PFSK-1 (cell line): Measurements from ENCODE around the gene MAGEB18. TPM values are rescaled to one million over a fixed set of nuclear protein-coding genes. Genes with fewer than 3 reads are reported as not detected.

Experiments used
- FOXP2 ChIP-seq: optimal IDR thresholded peaks from 2 replicates; pipeline ENCODE3; 2011; ENCODE audit warnings: borderline replicate concordance, control low read depth, inconsistent platforms; ENCODE audit not compliant: insufficient read depth; ENCODE audit errors: extremely low read length, extremely low read depth
- POLR2AphosphoS5 ChIP-seq: IDR thresholded peaks from 2 replicates; pipeline ENCODE4 v1.6.1; 2012; ENCODE audit warnings: low read depth, mild to moderate bottlenecking, control low read depth, low read length, moderate library complexity
- REST ChIP-seq, 2 experiments: IDR thresholded peaks; 2 replicates each; pipeline versions ENCODE4 v1.6.1 to v1.8.0; 2011 to 2012; ENCODE audit warnings: low read depth in 2 of 2, low read length in 2 of 2, control low read depth in 1 of 2, inconsistent platforms in 1 of 2, mild to moderate bottlenecking in 1 of 2, moderate library complexity in 1 of 2; ENCODE audit not compliant: insufficient read depth in 1 of 2
- SIN3A ChIP-seq: IDR thresholded peaks from 2 replicates; pipeline ENCODE4 v1.6.1; 2012; ENCODE audit warnings: mild to moderate bottlenecking, low read length, moderate library complexity, borderline replicate concordance; ENCODE audit not compliant: insufficient read depth
- TAF1 ChIP-seq: IDR thresholded peaks from 2 replicates; pipeline ENCODE4 v1.6.1; 2012; ENCODE audit warnings: low read length, control low read depth, borderline replicate concordance; ENCODE audit not compliant: insufficient read depth
- polyA plus RNA-seq: library from polyadenylated mRNA; unstranded; fragments of >200 nt; gene quantifications from one replicate; pipeline ENCODE4 v1.2.1, GENCODE V29; 2012; ENCODE audit warnings: low read depth, missing spikeins; ENCODE audit not compliant: insufficient read length

Gene MAGEB18
- not detected for polyA plus RNA-seq

DNA sequence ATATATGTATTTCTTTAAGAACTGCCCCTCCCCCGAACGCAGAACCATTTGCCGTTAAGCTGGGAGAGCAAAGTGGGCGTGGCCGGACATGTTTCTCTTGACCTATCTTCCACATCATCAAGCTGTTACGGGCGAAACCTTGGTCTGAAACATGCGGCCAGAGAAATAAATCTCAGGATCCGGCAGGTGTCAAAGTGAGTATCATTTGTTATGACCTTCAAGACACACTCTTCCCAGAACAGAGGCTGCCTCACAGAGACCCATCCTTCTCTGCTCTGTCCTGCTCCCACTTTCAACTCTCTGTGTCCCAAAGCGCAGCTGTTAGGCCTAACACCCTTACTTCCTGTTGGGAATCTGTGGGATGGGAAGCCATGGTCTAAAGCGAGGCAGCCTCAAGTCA lies at the start of gene MAGEB18:
Gene MAGEB18 (plus strand): TSS at position 70 of the 400 bp plus-strand sequence. CDS start 643 bp downstream, outside the sequence.
- TF ChIP-seq POLR2AphosphoS5 (no peak), SIN3A (no peak), TAF1 (no peak), FOXP2 (no peak), REST (IDR thresholded peaks at IDR 0.05; ENCODE audit: insufficient read depth in 1 of 2, low read depth in 2 of 2, low read length in 2 of 2) (no peak)

DNA sequence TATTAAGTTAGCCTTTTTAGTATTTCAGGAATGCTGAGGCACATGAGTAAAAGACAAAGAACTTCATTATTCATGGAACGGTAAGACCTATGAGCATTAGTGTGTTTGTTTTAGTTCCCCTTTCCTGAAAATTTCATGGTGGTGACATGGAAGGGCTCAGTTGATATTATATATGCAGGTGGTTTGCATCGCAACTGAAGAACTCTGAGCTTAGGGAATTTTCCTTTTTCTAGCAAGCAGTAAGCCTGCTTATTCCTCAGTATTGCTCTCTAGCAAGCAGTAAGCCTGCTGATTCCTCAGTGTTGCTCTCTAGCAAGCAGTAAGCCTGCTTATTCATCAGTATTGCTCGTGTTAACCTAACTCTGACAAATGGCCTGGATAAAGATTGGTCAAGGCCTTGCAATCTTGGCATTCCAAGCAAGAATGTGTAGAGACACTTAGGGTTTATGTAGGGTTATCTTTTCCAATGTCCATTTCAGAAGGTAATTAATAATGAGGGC lies 37.7 kb upstream of the MAGEB18 start:
- TF ChIP-seq REST (IDR thresholded peaks at IDR 0.05; ENCODE audit: insufficient read depth in 1 of 2, low read depth in 2 of 2, low read length in 2 of 2) (no peak), FOXP2 (no peak), TAF1 (no peak)

- TF ChIP-seq SIN3A, result no peak
Observed at GRCh38 chrX:26109142-26109541, 29.0 kb upstream of the MAGEB18 start.

DNA sequence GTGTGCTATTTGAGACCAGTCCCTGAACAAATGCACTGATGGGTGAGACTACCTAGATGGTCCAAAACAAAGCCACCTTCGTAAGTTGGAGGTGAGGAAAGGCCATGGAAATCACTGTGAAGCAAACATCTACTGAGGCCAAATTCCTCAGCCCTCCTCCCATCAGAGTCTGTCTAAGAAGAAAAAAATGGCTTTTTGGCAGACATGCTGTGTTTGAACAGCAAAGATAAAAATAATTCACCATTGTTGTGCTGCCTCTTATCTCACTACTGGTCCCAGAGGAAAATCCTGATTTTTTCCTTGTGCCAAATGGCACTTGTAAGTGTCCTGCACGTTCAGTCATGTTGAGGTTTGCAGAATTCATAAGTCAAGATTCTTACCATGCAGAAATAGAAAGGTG lies 7.9 kb downstream of the MAGEB18 start:
- no peak for TF ChIP-seq SIN3A
- TF ChIP-seq REST (IDR thresholded peaks at IDR 0.05; ENCODE audit: insufficient read depth in 1 of 2, low read depth in 2 of 2, low read length in 2 of 2), result no peak
- TF ChIP-seq TAF1, result no peak
- no peak for TF ChIP-seq FOXP2
- no peak for TF ChIP-seq POLR2AphosphoS5

DNA sequence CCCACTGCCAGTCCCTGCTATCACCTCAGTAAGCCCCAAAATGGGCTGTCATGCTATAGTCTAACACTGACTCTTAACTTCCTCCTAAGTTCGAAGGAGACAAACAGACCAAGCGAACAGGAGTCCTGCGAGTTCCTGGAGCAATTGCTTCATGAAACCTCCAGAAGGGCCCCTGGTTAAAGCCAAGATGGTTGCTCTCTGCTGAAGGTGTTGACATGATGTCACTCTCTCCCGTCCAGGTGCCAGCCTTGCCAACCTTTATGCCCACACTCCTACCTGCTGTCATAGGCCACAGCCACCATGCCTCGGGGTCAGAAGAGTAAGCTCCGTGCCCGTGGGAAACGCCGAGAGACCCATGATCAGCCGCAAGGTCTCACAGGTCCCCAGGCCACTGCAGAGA lies 22.2 kb downstream of the MAGEB18 start, which contains the start of gene MAGEB6B:
Gene MAGEB6B (plus strand): TSS at position 301 of the 400 bp plus-strand sequence. CDS start 0 bp downstream, at position 301.
- TF ChIP-seq TAF1 (no peak), POLR2AphosphoS5 (no peak), FOXP2 (no peak), REST (IDR thresholded peaks at IDR 0.05; ENCODE audit: insufficient read depth in 1 of 2, low read depth in 2 of 2, low read length in 2 of 2) (no peak), SIN3A (no peak)
